RPMI7951 (cell line): ENCODE measurements around the gene NHEJ1. TPM values are rescaled to one million over a fixed set of nuclear protein-coding genes. Genes with fewer than 3 reads are reported as not detected.
A peak's percentile ranks its signal among the peaks of the same experiment; 100 is the strongest.

ENCODE experiments used
- DNase-seq: peaks from one replicate; pipeline ENCODE4 v3.0.0-alpha.2; 2012; ENCODE audit warnings: low read depth
- total RNA-seq: library from RNA; depleted of rRNA; stranded (reverse); fragments of >200 nt; shearing (Covaris generic); gene quantifications from 2 replicates; pipeline ENCODE4 v1.2.3, GENCODE V29; 2014

NHEJ1 gene
- total RNA-seq, 1 experiment from 2014 or later = 31.0 TPM

GRCh38 chr2:219167997-219168396 is 7.4 kb upstream of the NHEJ1 start:
- no peak for DNase-seq

- no peak for DNase-seq
Measured at GRCh38 chr2:219165058-219165911, 4.7 kb upstream of the NHEJ1 start.

GRCh38 chr2:219163156-219163555 is 2.5 kb upstream of the NHEJ1 start:
- no peak for DNase-seq

- no peak for DNase-seq
Measured at GRCh38 chr2:219161097-219161496, 482 bp upstream of the NHEJ1 start.

- peak; percentile 26 for DNase-seq
Measured at GRCh38 chr2:219159771-219160185, 837 bp downstream of the NHEJ1 start.

- no peak for DNase-seq
Measured at GRCh38 chr2:219158586-219158985, 2.0 kb downstream of the NHEJ1 start.

GRCh38 chr2:219158025-219158424 is 2.6 kb downstream of the NHEJ1 start:
- DNase-seq = no peak

GRCh38 chr2:219157396-219157795 is 3.2 kb downstream of the NHEJ1 start:
- no peak for DNase-seq

GRCh38 chr2:219155054-219155644 is 5.5 kb downstream of the NHEJ1 start:
- DNase-seq = peak; percentile 74

GRCh38 chr2:219149667-219150066 is 10.9 kb downstream of the NHEJ1 start:
- no peak for DNase-seq

- peak; percentile 99 for DNase-seq
Measured at GRCh38 chr2:219142329-219142728, 18.3 kb downstream of the NHEJ1 start.

- DNase-seq = no peak
Measured at GRCh38 chr2:219140722-219141121, 19.9 kb downstream of the NHEJ1 start.

GRCh38 chr2:219133976-219134375 is 26.6 kb downstream of the NHEJ1 start:
- DNase-seq = peak; percentile 19

- DNase-seq = no peak
Measured at GRCh38 chr2:219131744-219132143, 28.9 kb downstream of the NHEJ1 start.

- DNase-seq = no peak
Measured at GRCh38 chr2:219131327-219131726, 29.3 kb downstream of the NHEJ1 start.

GRCh38 chr2:219129589-219129988 is 31.0 kb downstream of the NHEJ1 start:
- DNase-seq = no peak

GRCh38 chr2:219128396-219128795 is 32.2 kb downstream of the NHEJ1 start:
- DNase-seq = no peak

GRCh38 chr2:219127037-219127635 is 33.5 kb downstream of the NHEJ1 start:
- DNase-seq = no peak

GRCh38 chr2:219126555-219126954 is 34.1 kb downstream of the NHEJ1 start:
- DNase-seq = no peak

- DNase-seq = peak; percentile 59
Measured at GRCh38 chr2:219125886-219126270, 34.7 kb downstream of the NHEJ1 start.

GRCh38 chr2:219125225-219125885 is 35.3 kb downstream of the NHEJ1 start:
- peak; percentile 99 for DNase-seq

GRCh38 chr2:219124381-219125110 is 36.1 kb downstream of the NHEJ1 start:
- peak; percentile 50 for DNase-seq
